GM12892 (cell line): ENCODE results near the gene C15orf62. TPM values are rescaled to one million over a fixed set of nuclear protein-coding genes. Genes with fewer than 3 reads are reported as not detected.

Source experiments
- DNase-seq: peaks from one replicate; pipeline ENCODE4 v3.0.0; 2011; ENCODE audit not compliant: insufficient read length
- FAIRE-seq: peaks from 2 replicates; lab custom pipeline; 2011; peaks lifted over from hg19 to GRCh38; lab: Jason Lieb, UNC
- POLR2A ChIP-seq: IDR thresholded peaks from 2 replicates; pipeline ENCODE4 v1.6.1; 2011; ENCODE audit warnings: low read depth, low read length, control low read depth
- POLR2AphosphoS5 ChIP-seq: IDR thresholded peaks from 2 replicates; pipeline ENCODE4 v1.6.1; 2011; ENCODE audit warnings: low read depth, low read length, control low read depth
- TAF1 ChIP-seq: IDR thresholded peaks from 2 replicates; pipeline ENCODE4 v1.6.1; 2011; ENCODE audit warnings: low read depth, mild to moderate bottlenecking, control low read depth, low read length, borderline replicate concordance
- polyA plus RNA-seq: library from polyadenylated mRNA; unstranded; fragments of >200 nt; gene quantifications from one replicate; pipeline ENCODE4 v1.2.1, GENCODE V29; 2012; ENCODE audit warnings: missing spikeins, inconsistent platforms; ENCODE audit not compliant: missing spikeins

C15orf62 gene, protein sequence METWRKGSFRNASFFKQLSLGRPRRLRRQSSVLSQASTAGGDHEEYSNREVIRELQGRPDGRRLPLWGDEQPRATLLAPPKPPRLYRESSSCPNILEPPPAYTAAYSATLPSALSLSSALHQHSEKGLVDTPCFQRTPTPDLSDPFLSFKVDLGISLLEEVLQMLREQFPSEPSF
- polyA plus RNA-seq: 1.2 TPM

DNA sequence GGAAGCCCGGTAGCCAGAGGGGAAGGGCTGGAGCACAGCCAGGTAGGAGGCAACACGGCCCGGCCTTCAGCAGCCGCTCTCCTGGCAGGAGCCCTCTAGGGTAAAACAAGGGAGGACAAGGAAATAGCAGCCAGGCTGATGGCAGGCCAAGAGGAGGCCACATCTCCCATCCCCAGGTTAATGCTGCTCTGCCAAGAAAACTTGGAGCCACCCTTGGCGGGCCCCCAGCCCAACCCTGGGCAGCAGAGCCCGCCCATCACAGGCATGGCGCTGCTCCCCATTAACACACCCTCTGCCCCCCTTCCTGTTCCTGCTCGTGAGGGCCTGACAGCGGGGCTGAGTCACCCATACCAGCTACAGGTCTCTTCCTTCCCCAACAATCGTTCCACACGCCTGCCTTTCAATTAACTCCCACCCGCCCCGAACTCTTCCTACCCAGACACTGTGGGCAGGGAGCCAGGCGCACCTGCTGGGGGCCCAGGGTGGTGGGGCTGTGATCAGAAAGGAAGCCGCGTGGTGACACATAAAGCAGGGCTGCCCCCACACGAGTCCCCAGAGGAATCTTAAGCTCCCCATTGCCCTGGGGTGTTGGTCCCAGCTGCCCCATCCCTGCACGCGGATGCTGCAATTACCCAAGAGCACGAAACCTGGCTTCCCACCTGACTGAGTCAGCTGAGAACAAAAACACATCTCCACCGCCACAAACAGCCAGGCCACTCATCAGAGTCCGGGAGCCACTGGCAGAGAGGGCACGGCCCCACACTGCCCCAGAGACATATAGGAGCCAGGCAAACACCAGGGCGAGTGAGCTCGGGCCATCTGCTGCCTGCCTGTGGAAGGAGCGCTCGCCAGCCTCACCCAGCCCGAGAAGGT, at the start of gene C15orf62:
TSS of gene C15orf62 (plus strand) at position 707 of the 873 bp plus-strand sequence. CDS start 516 bp downstream, outside the sequence.
- DNase-seq (peak; percentile 53), FAIRE-seq (peak; percentile 70)
- TF ChIP-seq POLR2A: 0 out of 2 replicates have a peak, but pooled peaks have one; percentile 10
- no peak for TF ChIP-seq POLR2AphosphoS5

DNA sequence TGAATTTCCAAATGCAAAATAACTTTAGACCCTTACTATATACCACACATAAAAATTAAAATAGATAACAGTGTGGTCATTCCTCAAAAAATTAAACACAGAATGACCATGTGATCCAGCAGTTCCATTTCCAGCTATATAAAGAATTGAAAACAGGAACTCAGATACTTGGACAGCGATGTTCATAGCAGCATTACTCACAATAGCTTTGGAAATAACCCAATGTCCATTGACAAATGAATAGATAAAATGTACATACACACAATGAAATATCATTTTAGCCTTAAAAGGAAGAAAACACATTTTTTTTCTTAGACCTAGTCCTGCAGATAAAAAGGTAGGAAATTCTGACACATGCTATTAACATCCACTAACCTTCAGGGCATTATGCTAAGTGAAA, 48.1 kb upstream of the C15orf62 start:
- no peak for FAIRE-seq
- no peak for TF ChIP-seq POLR2AphosphoS5
- TF ChIP-seq TAF1: no peak
- TF ChIP-seq POLR2A: no peak
- no peak for DNase-seq

DNA sequence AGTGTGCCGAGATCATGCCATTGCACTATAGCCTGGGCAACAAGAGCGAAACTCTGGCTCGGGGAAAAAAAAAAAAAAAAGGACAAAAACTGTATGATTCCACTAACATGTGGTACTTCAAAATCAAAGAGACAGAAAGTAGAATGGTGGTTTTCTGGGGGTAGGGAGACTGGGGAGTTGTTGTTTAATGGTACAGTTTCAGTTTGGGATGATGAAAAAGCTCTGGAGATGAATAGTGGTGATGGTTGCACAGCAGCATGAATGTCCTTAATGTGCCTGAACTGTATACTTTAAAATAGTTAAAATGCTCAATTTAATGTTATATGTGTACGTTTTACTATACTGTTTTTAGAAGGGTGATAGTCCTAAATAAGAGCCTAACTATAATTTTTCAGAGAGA, 47.4 kb upstream of the C15orf62 start:
- TF ChIP-seq TAF1 (no peak), POLR2AphosphoS5 (no peak), POLR2A (no peak)
- DNase-seq (no peak), FAIRE-seq (no peak)

DNA sequence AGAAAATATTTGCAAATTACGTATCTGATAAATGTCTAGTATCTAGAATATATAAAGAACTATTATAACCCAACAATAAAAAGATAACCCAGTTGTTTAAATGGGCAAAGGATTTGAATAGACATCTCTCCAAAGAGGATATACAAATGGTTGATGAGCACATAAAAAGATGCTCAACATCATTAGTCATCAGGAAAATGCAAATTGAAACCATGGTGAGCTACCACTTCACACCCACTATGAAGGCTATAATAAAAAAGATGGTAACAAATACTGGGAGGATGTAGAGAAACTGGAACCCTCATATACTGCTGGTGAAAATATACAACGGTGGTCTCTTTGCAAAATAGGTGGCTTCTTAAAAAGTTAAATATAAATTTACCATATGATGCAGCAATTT, 46.8 kb upstream of the C15orf62 start:
- FAIRE-seq: no peak
- TF ChIP-seq POLR2A (no peak), TAF1 (no peak), POLR2AphosphoS5 (no peak)
- no peak for DNase-seq

DNA sequence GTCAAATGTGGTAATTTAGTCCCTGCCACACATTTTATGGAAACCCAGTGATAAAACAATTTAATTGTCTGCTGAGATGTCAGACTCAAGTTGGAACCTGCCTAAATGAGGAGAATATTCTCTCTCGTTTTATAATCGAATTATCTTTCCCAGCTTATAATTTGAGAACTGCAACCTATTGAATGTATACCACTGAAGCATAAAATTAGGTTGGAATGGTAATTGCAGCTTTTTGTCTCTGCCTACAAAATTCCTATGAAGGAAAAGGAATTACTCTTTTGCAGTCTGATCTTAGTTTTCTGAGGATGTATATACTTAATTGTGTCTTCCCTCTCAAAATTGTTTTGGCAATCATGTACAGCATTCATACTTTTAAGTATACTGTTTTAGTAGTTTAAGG, 45.9 kb upstream of the C15orf62 start:
- TF ChIP-seq POLR2A (no peak), POLR2AphosphoS5 (no peak), TAF1 (no peak)
- DNase-seq (no peak), FAIRE-seq (no peak)

DNA sequence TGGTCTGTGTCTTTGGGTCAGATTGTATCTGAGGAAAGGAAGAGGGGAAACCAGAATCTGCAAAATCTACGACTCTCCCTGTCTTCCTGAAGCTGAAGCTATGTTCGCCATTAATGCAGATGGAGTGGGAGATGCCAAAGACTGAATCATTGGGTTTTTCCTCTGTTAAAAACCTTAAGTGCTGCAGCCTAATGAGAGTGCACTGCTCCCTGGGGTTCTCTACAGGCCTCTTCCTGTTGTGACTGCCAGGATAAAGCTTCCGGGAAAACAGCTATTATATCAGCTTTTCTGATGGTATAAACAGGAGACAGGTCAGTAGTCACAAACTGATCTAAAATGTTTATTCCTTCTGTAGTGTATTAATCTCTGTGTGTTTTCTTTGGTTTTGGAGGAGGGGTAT, 38.7 kb upstream of the C15orf62 start:
- FAIRE-seq: no peak

DNA sequence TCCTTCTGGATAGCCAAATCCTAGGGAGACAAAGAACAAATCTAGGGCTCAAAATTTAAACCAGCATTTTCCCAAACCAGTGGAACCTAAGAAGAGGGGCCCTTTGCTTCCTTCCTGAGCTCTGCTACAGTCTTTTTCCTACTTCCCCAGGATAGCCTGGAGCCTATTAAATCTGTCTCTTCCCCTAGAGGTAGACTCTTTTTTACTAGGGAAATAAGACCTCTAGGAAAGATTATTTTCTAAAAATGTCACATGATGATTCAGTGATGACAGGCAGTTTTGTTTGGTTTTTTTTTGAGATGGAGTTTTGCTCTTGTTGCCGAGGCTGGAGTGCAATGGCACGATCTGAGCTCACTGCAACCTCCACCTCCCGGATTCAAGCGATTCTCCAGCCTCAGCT, 33.2 kb upstream of the C15orf62 start:
- FAIRE-seq: no peak
- no peak for DNase-seq
- TF ChIP-seq POLR2A: no peak
- no peak for TF ChIP-seq POLR2AphosphoS5
- TF ChIP-seq TAF1: no peak

More for the DNA sequence above, 38.7 kb upstream of the C15orf62 start:
- DNase-seq: no peak
- TF ChIP-seq POLR2A: no peak

DNA sequence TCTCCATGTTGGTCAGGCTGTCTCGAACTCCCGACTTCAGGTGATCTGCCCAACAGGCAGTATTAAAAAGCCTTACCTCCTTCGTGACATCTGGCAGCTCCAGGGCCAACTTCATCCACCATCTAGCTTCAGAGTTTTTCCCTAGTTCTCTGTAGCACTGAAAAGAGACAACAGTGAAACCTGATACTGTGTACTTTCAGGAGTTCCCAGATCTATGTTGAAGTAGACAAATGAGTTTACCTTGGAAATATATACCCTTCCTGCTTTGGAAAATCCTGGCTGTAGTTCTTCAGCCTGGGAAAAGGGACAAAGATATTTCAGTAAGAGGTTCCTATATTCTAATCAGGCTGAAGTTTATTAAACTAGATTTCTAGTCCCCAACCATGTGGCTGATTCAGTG, 32.7 kb upstream of the C15orf62 start:
- DNase-seq (no peak), FAIRE-seq (no peak)
- TF ChIP-seq POLR2A (no peak), POLR2AphosphoS5 (no peak)

DNA sequence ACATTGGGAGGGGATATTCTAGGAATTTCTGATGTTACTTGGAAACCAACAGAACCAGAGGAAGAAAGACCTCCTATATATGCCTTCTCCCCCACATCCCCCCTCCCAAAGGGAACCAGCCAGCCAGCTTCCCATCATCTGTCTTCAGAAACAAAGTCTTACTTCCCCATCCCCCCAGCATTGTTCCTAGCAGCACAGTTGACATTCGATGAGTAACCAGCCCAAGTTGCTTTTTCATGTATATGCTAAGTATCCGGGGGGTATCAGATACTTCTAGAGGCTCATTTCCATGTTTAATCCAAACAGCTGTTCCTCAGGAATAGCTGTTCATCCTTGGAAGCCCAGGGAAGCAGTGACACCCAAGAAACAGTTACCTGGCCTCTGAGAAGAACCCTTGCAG, 30.7 kb upstream of the C15orf62 start:
- TF ChIP-seq POLR2AphosphoS5 (no peak), TAF1 (no peak), POLR2A (no peak)
- DNase-seq (no peak), FAIRE-seq (no peak)

DNA sequence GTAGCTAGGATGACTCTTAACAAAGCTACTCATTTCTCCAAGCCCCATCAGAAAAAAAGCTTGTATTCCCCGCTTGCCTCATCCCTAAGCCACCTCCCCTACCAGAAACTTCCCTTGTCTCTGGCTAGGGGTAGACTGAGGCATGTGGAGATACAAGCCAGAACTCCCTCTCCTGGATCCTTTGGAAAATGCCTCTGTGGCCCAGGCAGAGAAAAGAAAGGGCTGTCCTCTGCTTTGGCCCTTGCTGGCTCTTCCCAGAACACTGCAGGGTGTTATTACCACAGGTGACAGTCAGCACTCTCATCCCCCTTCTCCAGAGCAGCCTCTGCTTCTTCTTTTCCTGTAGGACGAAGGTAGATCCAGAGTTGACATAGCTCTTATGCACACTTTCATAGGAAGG, 29.9 kb upstream of the C15orf62 start:
- FAIRE-seq (no peak), DNase-seq (no peak)
- TF ChIP-seq POLR2A (no peak), TAF1 (no peak), POLR2AphosphoS5 (no peak)

DNA sequence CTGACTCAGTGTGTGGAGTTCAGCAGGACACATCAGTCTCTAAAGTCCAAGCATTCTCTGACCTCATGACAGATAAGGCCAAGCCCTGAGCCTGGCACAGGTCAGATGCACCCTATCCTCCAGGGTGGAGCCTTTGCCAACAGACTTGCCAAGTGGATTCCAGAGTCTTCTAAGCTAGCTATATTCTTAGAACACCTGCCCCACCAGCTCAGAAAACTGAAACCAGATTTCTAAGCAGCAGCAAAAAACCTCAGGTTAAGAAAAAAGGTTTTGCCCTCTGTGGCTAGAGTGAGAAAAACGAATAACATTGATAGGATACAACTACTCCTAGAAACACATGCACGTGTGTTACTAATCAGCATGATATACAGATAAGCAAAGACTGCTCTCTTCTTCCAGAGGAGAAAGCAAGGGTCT, 26.3 kb upstream of the C15orf62 start:
- TF ChIP-seq POLR2AphosphoS5 (no peak), POLR2A (no peak), TAF1 (no peak)
- FAIRE-seq: no peak
- no peak for DNase-seq

DNA sequence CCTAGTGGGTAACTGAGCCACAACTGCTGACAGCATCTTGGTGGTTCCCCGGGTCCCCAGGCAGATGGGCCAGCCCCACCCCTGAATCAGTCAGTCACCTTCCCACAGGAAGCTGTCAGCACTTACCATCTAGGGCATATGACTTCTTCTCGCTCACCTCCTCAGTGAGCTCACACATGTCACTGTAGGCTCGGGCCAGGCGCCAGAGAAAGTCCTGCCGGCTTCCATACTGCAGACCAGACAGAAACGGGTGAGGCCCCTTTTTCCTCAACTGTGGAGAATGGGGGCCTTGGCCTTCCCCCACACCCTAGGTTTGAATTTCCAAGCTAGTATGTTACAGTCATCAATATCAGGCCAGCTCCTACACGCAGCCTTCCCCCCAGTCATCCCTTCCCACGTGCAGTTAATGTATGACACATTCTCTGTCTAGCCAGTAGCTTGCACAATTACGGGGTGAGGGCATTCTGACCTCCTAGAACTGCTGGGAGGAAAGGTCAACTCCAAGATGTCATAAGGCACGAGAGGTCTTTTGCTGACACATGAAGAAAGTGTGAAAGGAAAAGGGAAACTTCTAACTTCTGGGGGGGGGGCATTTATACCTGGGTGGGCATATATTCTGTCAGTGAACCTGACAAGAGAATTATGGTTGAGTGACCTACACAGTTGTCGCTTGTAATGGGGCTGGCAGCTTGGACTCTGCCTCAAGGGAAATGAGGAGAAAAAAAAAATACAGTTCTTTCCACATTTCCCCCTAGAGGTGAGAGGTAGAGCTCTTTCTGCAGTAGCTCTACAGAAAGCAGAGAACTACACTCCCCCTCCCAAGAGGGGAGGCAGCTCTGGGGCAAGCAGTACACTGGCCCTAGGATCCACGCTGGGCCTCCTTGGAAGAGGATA, 25.6 kb upstream of the C15orf62 start:
- no peak for FAIRE-seq
- no peak for DNase-seq
- TF ChIP-seq POLR2AphosphoS5 (no peak), POLR2A (no peak), TAF1 (no peak)

DNA sequence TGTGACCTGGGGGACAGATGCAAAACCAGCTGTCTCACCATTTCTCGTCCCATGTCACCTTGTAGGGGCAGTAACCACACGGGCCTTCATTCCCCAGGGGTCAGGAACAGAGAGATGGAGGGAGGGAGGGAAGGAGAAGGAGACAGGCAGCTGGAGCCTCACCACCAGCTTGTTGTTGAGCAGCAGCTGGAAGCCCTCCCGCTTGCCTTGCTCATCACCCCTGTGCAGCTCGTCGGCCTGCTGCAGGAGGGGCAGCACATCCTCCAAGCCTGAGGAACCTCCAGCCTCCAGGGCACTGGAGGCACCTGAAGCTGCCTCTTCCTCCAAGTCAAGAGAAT, 25.0 kb upstream of the C15orf62 start:
- no peak for DNase-seq
- TF ChIP-seq POLR2AphosphoS5: no peak
- TF ChIP-seq POLR2A: no peak
- no peak for TF ChIP-seq TAF1
- FAIRE-seq: no peak
